GM11168 (cell line): ENCODE data around the gene CFAP77.

ENCODE experiments used
- in situ Hi-C: fragments of 300-500 bp; cut with MboI; formaldehyde crosslinking; loops from one replicate; pipeline ENCODE4 v1.12.0; 2022; ENCODE audit warnings: low sequenced_read_pairs; ENCODE audit not compliant: unreplicated experiment

The CFAP77 gene

GRCh38 chr9:132482196-132482813 is 72.3 kb downstream of the CFAP77 start:
- in situ Hi-C loops, result no loop called here

GRCh38 chr9:132485393-132485792 is 75.4 kb downstream of the CFAP77 start:
- in situ Hi-C loops, result no loop called here

DNA sequence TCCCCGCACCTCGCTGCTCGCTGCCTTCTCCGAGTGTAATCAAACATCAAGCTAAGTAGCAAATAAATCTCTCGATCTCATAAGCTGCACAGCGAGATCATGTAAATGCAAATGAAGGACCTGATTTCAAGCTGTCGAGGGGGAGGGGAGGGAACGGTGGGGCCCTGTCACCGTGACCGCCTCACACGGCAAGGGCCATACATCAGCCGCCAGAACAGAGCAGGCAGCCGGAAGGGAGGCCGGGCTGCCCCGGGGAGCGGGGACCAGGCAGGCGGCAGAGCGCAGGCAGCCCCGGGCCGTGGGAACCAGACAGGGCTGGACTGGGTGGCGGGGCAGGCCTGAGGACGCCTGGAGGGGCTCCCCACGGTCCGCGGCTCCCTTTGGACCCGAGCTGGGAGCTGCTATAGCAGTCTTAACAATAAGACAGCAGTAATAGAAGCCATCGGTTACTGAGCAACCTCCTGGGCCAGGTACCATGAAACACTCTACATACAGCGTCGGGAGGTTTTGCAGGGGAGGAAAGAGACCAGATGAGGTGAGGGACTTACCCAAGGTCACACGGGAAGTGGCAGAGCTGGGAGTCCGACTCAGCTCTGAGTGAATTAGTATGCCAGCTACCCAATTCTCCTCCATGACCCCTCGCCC is 76.8 kb downstream of the CFAP77 start:
- in situ Hi-C loops, result no loop called here

DNA sequence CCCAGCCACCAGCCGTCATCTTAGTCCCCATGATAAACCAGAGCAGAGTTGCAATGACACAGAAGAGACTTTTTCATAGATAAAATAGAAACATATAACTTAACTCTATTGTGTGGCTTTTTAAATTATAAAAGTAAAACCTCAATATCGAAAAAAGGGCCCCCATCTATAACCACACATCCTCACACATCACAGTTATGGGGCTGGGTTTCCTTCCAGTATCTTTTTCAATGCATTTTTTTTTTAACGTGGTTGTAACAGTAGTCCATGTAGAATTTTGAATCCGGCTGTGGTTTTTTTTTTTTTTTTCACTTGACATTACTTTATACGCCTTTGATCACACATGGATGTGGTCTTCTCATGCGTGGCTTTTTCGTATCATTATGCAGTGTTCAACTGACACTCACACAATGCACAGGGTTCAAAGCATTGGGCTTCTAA is 77.4 kb downstream of the CFAP77 start:
- in situ Hi-C loops, result no loop called here

DNA sequence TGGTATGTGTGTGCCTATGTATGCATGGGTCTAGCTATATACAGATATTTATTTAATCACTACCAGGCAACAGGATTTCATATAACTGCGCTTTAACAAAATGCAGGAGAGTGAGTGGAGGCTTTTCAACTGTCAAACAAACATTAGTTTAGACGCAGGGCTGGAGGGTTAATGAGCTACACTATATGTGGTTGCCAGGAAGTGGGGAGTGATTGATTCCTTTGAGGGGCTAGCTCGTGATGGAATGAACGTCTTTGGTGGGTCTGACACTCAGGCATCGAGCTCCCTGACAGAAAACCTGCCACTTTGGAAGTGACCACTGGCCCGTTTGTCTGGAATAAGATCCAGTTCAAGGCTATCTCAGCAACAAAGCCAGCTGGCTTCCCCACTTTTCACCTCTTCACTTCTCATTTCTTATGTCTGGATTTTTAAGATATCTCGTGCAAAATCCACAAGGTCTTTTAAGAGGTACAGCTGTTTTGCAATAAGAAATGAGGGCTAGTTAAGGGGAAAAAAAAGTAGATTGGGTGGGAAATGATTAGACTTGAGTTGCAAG is 78.0 kb downstream of the CFAP77 start:
- in situ Hi-C loops, result no loop called here

DNA sequence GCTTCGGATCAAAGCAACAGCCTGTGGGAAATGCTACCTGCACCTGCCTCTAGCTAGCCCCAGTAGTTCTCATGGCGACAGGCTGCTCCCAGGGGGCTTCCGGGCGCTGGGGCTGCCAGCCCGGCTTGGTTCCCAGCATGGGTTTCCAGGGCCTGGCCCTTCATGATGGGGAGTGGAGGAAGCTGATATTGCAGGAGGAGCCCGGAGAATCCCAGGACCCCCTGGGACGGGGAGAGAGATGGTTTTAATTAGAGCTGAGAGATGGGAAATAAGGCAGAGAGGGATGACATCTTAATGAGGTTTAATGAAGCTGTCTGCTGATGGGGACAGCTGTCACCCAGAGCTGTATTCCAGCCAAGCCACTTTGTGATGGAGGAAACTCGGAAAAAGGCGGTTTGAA is 78.6 kb downstream of the CFAP77 start:
- in situ Hi-C loops, result no loop called here

GRCh38 chr9:132489536-132489935 is 79.5 kb downstream of the CFAP77 start:
- in situ Hi-C loops, result no loop called here

- in situ Hi-C loops, result no loop called here
Observed at GRCh38 chr9:132494857-132495256, 84.8 kb downstream of the CFAP77 start.

GRCh38 chr9:132497731-132498130 is 87.7 kb downstream of the CFAP77 start:
- in situ Hi-C loops, result no loop called here

DNA sequence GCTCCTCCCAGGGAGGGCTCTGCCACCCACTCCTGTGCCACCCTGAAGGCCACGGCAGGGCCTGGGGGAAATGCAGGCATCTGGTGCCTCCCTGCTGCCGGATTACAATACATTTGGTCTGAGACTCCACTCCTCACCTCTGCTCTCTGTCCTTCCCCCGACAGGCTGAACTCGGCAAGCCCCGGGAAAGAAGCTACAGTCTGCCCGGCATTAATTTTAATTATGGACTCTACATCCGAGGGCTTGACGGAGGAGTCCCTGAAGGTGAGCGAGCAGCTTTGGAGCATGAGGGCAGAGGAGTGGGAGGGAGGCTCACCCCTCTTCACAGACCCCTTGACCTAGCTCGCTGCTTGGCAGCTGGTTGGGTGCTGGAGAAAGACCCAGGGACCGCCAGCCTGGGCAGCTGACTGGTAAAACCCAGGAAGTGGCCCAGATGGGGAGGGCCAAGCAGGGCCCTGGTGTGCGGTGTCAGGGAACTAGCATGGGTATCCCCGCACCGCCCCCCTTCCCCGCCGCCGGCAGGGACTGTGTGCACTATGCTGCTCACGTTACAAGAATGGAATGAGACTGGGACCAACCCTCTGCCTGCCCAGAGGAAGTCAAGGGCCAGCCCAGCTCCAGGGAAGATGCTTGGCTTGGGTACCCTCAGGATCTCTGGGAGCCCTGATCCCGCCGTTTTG is 88.7 kb downstream of the CFAP77 start:
- in situ Hi-C loops, result no loop called here

DNA sequence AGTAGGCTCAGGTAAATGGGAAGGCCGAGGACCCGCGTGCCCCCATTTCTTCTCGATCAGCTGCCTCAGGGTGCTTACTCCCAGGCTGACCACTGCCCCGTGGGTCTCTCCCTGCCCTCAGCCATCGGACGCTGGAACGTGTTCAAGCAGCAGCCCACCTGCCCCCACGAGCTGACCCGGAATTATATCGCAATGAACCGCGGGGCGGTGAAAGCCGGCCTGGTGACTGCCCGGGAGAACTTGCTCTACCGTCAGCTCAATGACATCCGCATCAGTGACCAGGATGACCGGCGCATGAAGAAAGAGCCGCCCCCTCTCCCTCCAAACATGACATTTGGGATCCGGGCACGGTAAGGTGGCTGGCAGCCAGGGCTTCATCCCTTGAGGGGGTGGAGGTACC is 89.2 kb downstream of the CFAP77 start:
- in situ Hi-C loops, result no loop called here

DNA sequence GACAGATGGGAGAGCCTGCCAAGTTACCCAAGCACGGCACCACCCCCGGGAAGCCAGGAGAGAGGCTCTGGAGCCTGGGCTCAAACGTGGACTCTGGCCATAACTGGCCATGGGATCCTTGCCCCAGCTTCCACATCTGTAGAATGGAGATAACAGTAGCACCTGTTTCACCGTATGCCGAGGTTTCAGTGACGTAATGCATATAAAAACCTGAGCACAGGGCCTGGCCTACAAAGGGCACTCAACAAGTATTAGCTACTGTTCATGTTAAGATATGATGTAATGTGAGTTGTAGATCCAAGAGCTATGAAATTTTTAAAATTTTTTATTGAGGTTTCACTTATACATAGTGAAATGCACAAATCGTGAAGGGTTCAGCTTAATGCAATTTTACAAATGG is 90.2 kb downstream of the CFAP77 start:
- in situ Hi-C loops, result no loop called here

DNA sequence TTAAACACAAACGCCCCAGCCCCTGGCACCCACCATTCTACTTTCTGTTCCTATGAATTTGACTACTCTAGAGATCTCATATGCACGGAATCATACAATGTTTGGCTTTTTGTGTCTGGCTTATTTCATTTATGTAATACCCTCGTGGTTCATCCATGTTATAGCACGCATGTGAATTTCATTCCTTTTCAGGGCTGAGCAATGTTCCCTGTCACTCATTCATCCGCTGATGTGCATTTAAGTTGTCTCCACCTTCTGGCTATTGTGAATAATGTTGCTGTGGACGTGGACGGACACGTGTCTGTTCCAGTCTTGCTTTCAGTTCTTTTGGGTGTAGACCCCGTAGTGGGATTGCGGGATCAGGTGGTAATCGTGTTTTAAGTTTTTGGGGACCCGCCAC is 92.5 kb downstream of the CFAP77 start:
- in situ Hi-C loops, result no loop called here

- in situ Hi-C loops, result no loop called here
Observed at GRCh38 chr9:132503116-132503515, 93.1 kb downstream of the CFAP77 start.

- in situ Hi-C loops, result no loop called here
Observed at GRCh38 chr9:132504488-132504887, 94.5 kb downstream of the CFAP77 start.

- in situ Hi-C loops, result no loop called here
Observed at GRCh38 chr9:132505991-132506655, 96.1 kb downstream of the CFAP77 start.

DNA sequence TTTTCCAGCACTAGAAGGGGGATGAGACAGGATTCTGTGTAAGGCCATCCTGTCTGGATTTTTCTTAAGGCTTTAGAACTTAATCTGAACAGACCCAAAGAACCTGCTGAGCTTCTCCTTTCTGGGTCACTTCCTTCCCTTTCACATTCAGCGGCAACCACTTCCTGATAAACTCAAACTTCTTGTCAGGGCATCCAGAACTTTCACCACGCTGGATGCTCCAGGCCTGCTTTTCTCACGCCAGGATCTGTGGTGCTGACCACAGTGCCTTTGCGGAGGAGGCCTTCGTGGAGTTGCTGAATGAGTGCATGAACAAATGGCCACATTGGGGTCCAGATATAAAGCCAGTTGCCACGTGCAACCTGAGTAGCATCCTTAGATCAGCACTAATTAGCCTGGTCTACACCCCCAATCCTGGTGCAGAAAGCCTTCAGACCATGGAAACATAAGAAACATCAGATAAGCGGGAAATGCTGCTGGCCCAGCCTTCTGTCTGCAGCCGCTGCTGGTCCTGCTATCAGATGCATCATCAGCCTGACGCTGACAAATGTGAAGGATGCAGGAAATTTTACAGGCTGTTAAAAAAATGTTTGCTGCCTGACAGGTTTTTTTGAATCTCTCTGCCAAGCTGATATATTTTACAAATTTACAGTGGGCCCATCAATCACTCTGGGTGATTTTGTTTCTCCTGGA is 97.1 kb downstream of the CFAP77 start:
- in situ Hi-C loops, result no loop called here

DNA sequence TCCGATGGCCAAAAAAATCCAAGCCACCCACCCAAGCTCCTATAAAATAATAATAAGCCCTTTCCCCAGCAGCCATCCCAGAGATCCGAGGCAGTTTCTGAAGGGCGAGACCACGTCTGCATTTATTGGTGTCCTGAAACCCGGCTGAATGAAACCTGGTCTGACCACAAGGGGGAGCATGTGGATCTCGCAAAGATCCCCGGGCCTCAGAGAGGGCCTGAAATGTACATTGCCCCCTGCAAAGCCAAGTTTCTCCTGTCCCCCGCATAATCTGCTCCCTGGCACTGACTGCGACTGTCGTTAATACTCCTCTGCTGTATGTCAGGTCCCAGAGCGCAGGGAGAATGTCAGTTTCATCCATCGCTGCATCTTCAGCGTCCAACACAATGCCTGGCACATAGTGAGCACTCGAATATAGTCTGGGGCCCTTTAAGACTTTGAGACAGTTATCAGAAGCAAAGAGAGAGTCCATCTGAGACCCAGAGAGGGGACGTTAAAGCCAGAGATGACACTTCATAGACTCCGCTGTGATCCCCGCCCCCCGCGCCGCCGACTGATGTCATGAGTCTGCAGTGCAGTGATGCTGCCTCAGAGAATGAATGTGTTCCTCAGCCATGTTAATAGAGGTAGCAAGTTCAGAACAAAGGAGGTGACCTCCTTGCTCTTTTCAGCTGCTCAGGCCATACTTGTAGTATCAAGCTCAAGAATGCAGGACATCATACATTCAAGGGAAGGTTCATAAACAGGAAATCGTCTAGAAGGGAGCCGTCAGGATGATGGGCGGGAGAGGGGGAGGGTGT is 97.9 kb downstream of the CFAP77 start:
- in situ Hi-C loops, result no loop called here
